IPS DF 6.9 (cell line): ENCODE data around the gene PKD1L1.

Source experiments
- DNase-seq: peaks from one replicate; pipeline ENCODE4 v3.0.0-alpha.2; 2013; ENCODE audit warnings: low read depth, low spot score
- H3K27ac ChIP-seq: one replicate; pipeline ENCODE4 v1.5.1; 2013; ENCODE audit warnings: low read length, control low read depth
- H3K27me3 ChIP-seq: 2 replicates; pipeline ENCODE4 v1.6.1; 2013; ENCODE audit warnings: mild to moderate bottlenecking, low read length; ENCODE audit not compliant: control insufficient read depth, insufficient read depth
- H3K36me3 ChIP-seq: 2 replicates; pipeline ENCODE4 v1.6.1; 2013; ENCODE audit warnings: low read length; ENCODE audit not compliant: control insufficient read depth, insufficient read depth
- H3K4me1 ChIP-seq: 2 replicates; pipeline ENCODE4 v1.6.1; 2013; ENCODE audit warnings: low read length; ENCODE audit not compliant: control insufficient read depth, insufficient read depth
- H3K4me3 ChIP-seq: 2 replicates; pipeline ENCODE4 v1.5.1; 2013; ENCODE audit warnings: mild to moderate bottlenecking, low read length
- H3K9me3 ChIP-seq: 2 replicates; pipeline ENCODE4 v1.6.1; 2013; ENCODE audit warnings: low read length, inconsistent platforms; ENCODE audit not compliant: control insufficient read depth, insufficient read depth
- WGBS: extraction: QIAGEN DNeasy Blood & Tissue Kit; methylation state at CpG from one replicate; pipeline ENCODE4 v1.1.7; 2013; ENCODE audit warnings: mixed read lengths, missing lambda C conversion rate; ENCODE audit not compliant: insufficient read length, insufficient coverage; 5-methylcytosine and 5-hydroxymethylcytosine counted together

Gene PKD1L1

DNA sequence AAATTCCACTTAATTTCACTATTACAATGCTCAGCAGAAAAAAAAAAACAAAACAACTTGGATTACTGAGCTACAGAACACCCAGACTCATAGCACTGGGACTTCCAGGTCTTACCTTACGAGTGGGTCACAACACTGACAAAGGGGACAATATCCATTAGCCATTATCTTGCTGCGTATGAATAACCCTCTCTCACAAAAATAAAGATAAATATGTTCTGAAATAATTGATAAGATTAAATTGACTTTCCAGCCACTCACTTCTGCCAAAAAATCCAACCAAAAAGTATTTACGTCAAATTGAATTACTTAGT, 128.7 kb downstream of the PKD1L1 start:
- DNase-seq, result no peak
- Histone ChIP-seq H3K36me3 (no peaks in the 10 kb centered on the region), H3K4me3 (no peak overlapping the region), H3K27me3 (no peaks in the 10 kb centered on the region), H3K4me1 (no peaks in the 10 kb centered on the region; the same call in 1 of the 2 replicates), H3K9me3 (no peaks in the 10 kb centered on the region), H3K27ac (no peak overlapping the region)
- WGBS, result no CpG with 5 or more reads among the region's 3 CpGs

DNA sequence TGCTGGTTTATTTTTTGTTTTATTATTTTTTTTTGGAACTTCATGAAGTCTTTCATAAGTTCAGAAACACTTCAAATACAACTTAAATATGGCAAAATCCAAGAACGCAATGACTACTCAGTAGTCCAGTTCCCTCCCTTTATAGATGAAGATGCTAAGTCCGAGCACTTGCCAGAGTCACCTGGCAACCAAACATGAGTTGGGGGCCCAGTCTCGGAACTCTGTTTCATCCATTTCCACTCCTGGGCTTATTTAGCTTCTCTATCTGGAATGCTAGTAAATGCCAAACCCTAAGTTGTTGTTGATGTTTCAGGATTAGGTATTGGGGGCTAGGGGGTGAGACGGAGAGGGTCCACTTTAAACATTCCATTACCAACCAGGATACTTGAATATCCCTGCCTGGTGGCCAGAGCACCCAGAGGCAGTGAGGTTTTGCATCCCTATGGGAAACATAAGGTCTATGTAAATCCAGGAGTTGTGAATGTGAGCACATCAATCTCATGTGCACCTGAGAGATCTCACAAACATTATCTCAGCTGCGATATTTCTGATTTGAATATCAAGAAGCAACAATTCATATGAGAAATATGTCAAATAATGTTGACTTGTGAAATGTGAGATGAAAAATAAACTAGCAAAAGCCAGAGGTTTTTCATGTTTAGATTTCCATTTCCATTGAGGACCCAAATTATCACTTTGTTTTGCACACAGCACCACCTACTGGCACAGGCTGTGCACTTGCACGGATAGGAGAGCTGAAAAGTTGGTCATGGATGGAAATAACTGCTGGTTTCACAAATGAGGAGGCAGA, 129.3 kb downstream of the PKD1L1 start:
- no peaks in the 10 kb centered on the region for H3K36me3 ChIP-seq

DNA sequence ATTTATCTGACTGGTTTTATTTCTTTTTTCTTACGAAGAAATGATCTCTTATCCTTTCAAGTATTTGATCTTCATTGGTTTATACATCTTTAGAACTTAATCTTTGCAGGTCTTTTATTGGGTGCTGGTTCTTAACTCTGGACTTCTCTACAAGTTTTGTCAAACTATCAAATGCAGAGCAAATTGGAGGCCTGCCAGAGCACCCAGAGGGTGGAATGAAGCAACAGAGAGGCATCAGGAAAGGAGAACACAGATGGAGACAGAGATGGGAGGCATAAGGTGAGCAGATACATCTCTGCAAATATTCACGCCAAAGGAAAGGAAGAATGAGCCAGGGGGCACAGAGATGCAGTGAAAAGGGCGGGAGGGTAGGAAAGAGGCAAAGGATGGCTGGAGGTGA, 130.3 kb downstream of the PKD1L1 start:
- Histone ChIP-seq H3K27ac (no peak overlapping the region), H3K27me3 (no peaks in the 10 kb centered on the region), H3K9me3 (no peaks in the 10 kb centered on the region), H3K4me3 (no peak overlapping the region), H3K4me1 (no peaks in the 10 kb centered on the region; the same call in 1 of the 2 replicates), H3K36me3 (no peaks in the 10 kb centered on the region)
- no CpG with 5 or more reads among the region's 3 CpGs for WGBS
- no peak for DNase-seq

More for the DNA sequence above, 129.3 kb downstream of the PKD1L1 start:
- Histone ChIP-seq H3K4me1 (no peaks in the 10 kb centered on the region; the same call in 1 of the 2 replicates), H3K27me3 (no peaks in the 10 kb centered on the region), H3K27ac (no peak overlapping the region), H3K9me3 (no peaks in the 10 kb centered on the region), H3K4me3 (no peak overlapping the region)
- peak; percentile 20 for DNase-seq
- no CpG with 5 or more reads among the region's 6 CpGs for WGBS

DNA sequence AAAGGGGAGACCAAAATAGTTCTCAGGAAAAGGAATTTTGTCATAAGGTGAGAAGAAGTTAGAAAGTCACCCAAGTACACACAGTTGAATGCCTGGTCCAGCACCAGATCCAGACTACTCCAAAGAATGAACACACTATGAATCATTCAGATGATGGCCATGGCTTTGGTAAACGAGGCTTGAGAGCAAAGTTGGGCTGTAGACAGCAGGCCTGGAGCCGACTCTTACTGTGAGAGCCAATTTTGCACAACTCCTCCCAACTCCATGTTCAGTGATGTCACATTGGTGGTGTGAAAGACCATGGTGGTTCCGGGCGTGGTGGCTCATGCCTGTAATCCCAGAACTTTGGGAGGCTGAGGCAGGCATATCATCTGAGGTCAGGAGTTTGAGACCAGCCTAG, 131.6 kb downstream of the PKD1L1 start:
- Histone ChIP-seq H3K9me3 (no peaks in the 10 kb centered on the region), H3K27ac (no peak overlapping the region), H3K4me3 (no peak overlapping the region), H3K4me1 (no peaks in the 10 kb centered on the region; the same call in 1 of the 2 replicates), H3K36me3 (no peaks in the 10 kb centered on the region), H3K27me3 (no peaks in the 10 kb centered on the region)
- no peak for DNase-seq
- no CpG with 5 or more reads among the region's 4 CpGs for WGBS

DNA sequence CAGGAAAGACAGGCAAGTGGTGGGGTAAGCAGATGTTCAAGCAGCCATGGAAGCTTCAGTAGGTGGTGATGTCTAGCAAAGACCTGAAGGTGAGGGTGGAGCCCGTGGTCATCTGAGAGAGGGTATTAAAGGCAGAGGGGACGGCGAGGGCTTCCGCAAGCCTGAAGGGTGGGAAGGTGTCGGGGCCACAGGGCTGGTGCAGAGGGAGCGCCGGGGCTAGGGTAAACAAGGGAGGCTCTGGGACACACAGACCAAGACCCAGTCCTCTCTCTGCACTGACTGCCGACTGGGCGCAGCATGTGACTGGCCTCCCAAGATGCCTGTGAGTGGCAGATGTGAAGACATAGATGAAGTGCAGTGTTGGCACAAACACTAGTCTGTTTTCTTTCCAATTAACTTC, 132.4 kb downstream of the PKD1L1 start:
- no CpG with 5 or more reads among the region's 9 CpGs for WGBS
- H3K27ac ChIP-seq, result no peak overlapping the region
- no peaks in the 10 kb centered on the region for H3K9me3 ChIP-seq
- no peaks in the 10 kb centered on the region for H3K36me3 ChIP-seq
- H3K4me1 ChIP-seq, result no peaks in the 10 kb centered on the region; the same call in 1 of the 2 replicates
- no peaks in the 10 kb centered on the region for H3K27me3 ChIP-seq
- DNase-seq, result no peak
- H3K4me3 ChIP-seq, result no peak overlapping the region

DNA sequence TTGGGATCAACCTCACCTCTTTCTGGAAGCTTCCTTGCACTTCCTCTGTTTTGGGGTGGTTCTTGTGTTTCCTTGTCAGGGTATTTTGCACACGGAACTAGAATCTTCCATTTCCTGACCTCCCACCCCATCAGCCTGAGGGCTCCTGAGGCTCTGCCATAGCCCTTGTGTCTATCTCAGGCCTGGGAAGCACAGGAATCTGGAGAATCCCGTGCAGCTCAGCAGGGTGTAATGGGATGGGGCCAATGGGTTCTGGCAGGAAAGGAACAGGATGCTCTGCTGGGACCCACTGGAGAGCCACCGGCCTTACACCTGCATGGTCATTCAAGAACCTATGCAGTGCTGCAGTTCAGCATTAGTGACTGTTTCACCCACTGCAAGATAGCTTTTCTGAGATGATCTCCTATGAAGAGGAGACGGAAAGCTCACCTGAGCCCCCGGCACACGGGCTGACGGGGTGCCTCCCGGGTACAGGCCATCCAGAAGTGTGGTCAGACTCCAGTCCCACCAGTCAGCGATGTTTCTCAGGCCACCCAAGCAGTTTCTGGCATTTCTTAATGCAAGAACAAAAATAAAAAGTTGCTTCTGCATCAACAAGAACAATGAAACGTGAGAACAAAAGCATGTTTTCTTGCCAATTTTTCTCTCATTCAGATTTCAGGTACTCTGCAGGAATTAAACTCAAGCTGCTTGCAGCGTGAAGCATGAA, 133.2 kb downstream of the PKD1L1 start:
- H3K9me3 ChIP-seq, result no peaks in the 10 kb centered on the region
- WGBS, result no CpG with 5 or more reads among the region's 11 CpGs
- peak; percentile 31 for DNase-seq
- no peaks in the 10 kb centered on the region for H3K36me3 ChIP-seq
- no peak overlapping the region for H3K27ac ChIP-seq
- H3K4me3 ChIP-seq, result no peak overlapping the region
- no peaks in the 10 kb centered on the region; the same call in 1 of the 2 replicates for H3K4me1 ChIP-seq
- H3K27me3 ChIP-seq, result no peaks in the 10 kb centered on the region

DNA sequence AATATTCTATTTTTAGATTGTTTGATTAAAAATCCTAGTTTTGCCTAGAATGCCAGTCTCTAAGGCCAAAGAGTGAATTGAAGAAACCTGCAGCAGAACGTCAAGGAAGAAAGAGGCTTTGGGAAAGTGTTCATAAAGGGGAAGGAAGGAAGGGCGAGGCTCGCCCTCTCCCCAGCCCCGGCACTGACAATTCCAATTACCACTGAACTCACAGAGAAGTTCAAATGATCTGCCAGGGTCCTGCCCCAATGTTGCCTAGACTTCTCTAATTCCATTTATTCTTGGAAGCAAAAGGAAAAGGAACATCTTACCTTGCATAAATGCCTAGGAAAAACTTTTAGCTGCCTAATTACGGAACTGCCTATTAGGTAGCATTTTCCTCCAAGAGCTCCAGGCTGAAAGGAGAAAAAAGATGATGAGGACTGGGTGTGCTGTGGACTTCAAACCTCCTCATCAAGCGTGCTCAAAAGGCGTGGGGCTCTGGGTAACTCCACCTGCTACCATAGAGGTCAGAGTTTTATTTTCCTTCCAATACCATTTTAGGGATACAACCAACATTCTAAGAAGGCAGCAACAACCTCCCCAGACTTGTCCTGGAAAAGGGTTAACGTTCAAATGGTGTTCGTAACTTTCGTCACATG, 134.5 kb downstream of the PKD1L1 start:
- Histone ChIP-seq H3K27ac (no peak overlapping the region), H3K36me3 (no peaks in the 10 kb centered on the region), H3K27me3 (no peaks in the 10 kb centered on the region), H3K4me3 (no peak overlapping the region), H3K9me3 (no peaks in the 10 kb centered on the region), H3K4me1 (no peaks in the 10 kb centered on the region)
- no peak for DNase-seq
- WGBS, result no CpG with 5 or more reads among the region's 10 CpGs

DNA sequence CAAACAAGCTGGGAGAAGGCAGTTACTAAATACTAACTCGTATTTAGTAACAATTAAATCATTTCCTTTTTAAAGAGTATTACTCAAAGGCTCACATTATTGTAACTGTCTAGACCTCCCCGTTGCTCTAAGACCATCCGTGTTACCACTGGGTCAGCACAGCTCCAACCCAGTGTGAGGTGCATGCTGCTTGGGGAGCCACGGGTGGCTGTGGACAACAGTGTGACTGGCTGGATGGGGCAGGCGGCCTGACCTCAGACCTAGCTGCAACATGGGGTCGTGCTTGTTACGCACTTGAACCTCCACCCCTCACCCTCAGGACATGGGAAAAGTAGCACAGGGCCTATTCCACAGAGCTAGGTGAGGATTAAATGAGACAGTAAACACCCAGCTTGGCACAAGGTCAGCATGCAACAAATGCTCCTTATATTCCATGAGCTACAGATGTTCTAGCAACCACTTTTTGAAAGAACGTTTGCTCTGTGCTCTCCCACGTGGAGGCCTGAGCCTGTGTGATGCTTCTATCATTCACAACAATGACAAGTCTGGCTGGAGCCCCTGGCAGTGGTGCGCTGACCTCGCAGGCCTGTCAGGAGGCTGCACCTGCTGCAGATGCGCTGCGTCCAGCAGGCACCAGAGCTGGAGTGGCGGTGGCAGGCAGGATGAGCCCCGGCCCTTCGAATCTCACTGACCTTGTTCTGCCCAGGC, 135.7 kb downstream of the PKD1L1 start:
- no peak overlapping the region for H3K27ac ChIP-seq
- WGBS, result no CpG with 5 or more reads among the region's 16 CpGs
- H3K4me3 ChIP-seq, result no peak overlapping the region
- H3K9me3 ChIP-seq, result no peaks in the 10 kb centered on the region
- H3K27me3 ChIP-seq, result no peaks in the 10 kb centered on the region
- DNase-seq, result no peak
- H3K4me1 ChIP-seq, result no peaks in the 10 kb centered on the region
- H3K36me3 ChIP-seq, result no peaks in the 10 kb centered on the region

DNA sequence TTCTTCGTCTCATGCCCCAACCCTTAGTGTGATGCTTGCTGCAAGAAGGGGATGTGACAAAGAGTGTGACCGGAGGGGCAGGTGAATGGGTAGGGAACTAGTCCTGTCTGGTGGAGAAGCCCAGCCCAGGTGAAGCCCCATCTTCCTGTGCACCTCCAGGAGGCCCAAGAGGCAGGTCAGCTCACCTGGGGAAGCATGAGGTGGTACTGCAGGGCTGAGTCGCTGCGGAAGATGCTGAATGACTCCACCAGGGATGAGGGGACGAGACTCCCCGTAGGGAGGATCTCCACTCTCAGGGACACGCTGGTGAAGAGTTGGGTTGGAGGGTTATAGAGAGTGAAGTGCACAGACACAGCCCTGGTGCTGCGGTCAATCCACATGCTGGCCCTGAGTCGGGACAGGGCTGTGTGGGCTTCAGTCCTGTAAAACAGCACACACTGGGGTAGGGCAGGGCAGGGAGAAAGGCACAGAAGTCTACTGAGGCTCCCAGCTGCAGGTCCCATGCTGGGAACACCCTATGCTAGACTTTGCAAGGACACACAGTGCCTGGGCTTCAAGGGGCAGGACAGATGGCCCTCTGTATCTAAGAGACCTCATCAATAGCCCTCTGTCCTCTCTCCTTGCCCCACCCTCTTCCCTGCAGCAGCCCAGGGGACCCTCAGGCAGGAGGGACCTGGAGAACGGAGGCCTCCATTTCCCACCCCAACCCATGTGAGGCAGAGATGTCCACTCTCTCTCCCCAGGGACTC, 136.5 kb downstream of the PKD1L1 start:
- Histone ChIP-seq H3K27ac (no peak overlapping the region), H3K4me1 (no peaks in the 10 kb centered on the region), H3K27me3 (no peaks in the 10 kb centered on the region), H3K9me3 (no peaks in the 10 kb centered on the region), H3K36me3 (no peaks in the 10 kb centered on the region), H3K4me3 (no peak overlapping the region)
- DNase-seq, result no peak
- no CpG with 5 or more reads among the region's 10 CpGs for WGBS

DNA sequence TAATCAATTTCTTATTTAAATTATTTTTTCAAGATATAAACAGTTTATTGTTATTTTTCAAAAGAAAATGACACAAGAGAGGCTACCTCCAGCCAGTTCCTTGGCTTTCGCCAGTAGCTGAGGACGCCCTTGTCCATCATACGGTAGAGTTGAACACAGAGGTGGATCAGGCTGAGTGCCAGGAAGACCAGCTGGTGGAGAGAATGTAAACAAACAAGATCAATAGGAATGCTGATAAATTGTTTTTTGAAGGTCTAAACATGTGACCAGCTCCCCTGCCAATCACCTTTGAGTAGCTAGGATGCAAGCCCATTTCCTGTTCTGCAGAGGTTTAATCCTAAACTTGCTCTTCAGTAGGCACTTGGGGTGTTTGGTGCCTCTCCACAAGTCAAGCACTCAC, 138.9 kb downstream of the PKD1L1 start:
- Histone ChIP-seq H3K4me3 (no peak overlapping the region), H3K4me1 (no peaks in the 10 kb centered on the region), H3K36me3 (no peaks in the 10 kb centered on the region), H3K27me3 (no peaks in the 10 kb centered on the region), H3K9me3 (no peaks in the 10 kb centered on the region), H3K27ac (no peak overlapping the region)
- WGBS, result no CpG with 5 or more reads among the region's 3 CpGs
- DNase-seq, result no peak
